Epidermal melanocyte (primary cell): ENCODE measurements around the gene MAGEA9.
"Not testable (repeated sequence)": the region's sequence is repeated elsewhere in the genome, so short reads cannot be mapped to it uniquely, and the experiment has no call there.

Experiments used
- DNase-seq: peaks from one replicate; pipeline ENCODE4 v3.0.0; 2011; ENCODE audit warnings: low spot score; ENCODE audit not compliant: insufficient read length

The MAGEA9 gene, protein sequence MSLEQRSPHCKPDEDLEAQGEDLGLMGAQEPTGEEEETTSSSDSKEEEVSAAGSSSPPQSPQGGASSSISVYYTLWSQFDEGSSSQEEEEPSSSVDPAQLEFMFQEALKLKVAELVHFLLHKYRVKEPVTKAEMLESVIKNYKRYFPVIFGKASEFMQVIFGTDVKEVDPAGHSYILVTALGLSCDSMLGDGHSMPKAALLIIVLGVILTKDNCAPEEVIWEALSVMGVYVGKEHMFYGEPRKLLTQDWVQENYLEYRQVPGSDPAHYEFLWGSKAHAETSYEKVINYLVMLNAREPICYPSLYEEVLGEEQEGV

DNA sequence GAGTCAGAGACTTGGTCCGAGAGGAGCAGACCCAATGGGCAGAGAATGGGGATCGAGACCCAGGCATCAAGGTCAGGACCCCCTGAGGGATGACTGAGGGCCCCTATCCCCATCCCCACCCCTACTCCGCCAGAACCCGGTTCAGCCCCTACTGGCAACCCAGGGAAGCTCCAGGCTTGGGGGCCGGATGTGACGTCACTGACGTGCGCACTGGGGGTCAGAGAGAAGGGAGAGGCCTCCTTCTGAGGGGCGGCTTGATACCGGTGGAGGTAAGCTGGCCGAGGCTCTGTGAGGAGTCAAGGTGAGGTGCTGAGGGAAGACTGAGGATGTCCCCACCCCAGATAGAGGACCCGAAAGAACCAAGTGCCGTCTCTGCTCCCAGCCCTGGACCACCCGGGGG lies at the start of gene MAGEA9:
Gene MAGEA9, plus strand, starts transcription at position 204 of the 400 bp plus-strand sequence. CDS start 4,281 bp downstream, outside the sequence.
- not testable (repeated sequence) for DNase-seq

DNA sequence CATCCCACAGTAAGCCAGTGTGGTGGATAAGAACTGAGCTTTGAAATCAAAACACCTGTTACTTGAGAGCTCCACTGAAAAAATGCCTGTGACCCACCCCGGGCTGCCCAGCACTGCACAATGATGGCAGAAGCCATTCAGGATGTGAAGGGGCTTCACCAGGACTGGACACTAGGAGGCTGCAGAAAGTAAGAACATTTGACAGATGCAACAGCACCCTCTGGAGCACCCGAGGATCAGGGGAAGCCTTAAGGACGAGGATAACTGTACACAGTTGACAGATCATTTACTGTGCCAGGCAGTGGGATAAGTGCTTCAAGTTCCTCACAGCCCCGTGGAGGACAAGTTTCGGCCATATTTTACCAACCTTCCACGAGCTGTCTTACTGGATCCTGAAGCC lies 39.5 kb upstream of the MAGEA9 start:
- DNase-seq, result not testable (repeated sequence)

GRCh38 chrX:149746390-149747007 lies 35.2 kb upstream of the MAGEA9 start:
- DNase-seq, result not testable (repeated sequence)

- DNase-seq, result no peak
These were observed 24.3 kb upstream of the MAGEA9 start for GRCh38 chrX:149757206-149758067.

GRCh38 chrX:149758068-149758714 lies 23.5 kb upstream of the MAGEA9 start:
- no peak for DNase-seq

DNA sequence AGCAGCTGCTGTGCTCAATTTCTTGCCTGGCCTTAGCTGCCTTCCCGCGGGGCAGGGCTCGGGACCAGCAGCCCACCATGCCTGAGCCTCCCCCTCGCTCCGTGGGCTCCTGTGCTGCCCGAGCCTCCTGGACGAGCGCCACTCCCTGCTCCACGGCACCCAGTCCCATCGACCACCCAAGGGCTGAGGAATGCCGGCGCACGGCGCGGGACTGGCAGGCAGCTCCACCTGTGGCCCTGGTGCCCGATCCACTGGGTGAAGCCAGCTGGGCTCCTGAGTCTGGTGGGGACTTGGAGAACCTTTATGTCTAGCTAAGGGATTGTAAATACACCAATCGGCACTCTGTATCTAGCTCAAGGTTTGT lies 23.0 kb upstream of the MAGEA9 start:
- not testable (repeated sequence) for DNase-seq

- no peak for DNase-seq
These were observed 21.9 kb upstream of the MAGEA9 start for GRCh38 chrX:149759824-149760223.

DNA sequence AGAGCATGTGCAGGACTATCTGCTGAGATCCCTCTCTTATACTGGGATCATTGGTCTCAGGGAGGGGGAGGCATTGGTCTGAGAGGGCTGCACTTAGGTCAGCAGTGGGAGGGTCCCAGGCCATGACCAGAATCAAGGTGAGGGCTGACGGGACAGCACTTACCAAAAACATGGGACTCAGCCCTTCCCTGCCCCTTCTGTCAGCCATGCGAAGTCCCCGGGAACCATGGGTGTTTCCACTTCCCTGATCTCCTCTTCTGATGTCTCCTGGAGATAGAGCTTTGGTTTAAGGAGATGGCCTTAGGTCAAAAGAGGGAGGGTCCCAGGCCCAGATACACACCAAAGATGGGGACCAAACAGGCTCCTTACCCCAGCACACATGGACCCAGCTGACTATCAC lies 20.8 kb upstream of the MAGEA9 start:
- no peak for DNase-seq

GRCh38 chrX:149761858-149762674 lies 19.7 kb upstream of the MAGEA9 start:
- not testable (repeated sequence) for DNase-seq

DNA sequence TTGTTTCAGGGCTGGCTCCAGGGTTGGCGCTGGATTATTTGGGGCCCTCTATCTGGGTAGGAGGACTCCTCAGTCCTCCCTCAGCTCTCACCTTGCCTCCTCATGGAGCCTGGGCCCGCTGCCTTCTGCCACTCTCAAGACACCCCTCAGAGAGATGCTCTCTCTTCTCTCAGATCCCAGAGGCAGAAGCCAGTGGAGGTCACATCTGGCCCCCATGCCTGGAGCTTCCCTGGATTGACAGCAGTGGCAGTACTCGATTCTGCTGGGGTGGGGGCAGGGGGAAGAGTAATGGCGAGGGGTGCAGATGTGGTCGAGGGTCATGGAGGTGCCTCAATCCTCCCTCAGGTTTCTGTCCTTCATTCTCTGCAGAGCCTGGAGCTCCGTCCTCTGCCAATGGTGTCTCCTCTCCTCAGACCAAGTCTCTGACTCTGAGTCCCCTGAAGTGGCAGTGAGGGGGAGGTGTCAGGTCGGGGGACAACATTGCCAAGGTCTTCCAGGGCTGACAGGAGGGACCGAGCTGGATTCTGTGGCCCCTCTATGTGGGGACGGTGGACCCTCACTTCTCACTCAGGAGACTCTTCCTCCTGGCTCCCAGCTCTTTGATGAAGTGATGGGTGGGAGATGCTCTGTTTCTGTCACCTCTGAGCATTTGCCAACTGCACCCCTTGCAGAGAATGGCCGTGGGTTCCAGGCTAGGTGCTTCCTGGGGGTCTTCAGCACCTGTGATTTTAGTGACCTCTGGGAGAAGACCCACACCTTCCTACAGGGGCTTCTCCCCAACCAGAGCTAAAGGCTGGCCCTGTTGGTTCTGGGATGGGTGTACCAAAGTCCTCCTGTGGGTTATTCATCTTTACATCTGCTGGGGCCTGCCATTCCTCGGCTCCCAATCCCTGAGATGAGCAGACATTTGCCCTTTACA lies 18.8 kb upstream of the MAGEA9 start:
- DNase-seq, result no peak

DNA sequence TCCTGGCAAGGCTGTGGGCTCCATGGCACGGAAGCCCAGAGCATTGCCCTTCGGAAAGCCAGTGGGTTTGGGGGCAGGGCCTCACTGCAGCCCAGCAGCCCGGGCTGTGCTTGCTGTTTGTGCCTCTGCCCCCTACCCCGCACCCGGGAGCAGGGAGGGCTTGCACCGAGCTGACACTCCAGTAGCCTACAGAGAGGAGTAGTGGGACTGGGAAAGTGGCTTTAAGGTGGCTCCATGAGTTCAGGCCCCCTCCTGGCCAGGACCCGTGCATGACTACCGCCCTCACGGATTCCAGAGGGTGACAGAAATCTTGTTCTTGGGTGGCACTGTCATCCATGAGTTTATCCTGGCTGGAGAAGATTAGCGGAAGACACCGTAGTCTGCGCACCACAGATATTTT lies 11.4 kb upstream of the MAGEA9 start:
- not testable (repeated sequence) for DNase-seq

DNA sequence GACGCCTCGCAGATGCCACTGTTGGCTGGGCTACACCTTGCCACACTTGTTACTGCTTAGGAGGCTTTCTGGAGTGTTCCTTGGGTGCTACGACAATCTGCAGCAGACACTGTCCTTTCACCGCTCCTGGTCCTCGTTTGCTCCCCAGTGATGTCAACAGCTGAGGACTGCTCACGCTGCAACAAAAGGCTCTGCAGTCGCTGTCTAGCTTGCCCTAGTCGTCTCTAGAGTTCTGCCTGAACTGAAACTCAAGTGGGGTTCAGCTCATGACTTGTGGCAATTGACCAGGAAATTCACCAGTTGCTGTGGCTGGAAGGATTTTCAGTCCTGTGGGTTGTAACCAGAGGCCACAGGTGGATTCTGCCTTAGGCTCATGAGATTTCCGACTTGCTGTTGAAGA lies 8.7 kb upstream of the MAGEA9 start:
- DNase-seq, result not testable (repeated sequence)

DNA sequence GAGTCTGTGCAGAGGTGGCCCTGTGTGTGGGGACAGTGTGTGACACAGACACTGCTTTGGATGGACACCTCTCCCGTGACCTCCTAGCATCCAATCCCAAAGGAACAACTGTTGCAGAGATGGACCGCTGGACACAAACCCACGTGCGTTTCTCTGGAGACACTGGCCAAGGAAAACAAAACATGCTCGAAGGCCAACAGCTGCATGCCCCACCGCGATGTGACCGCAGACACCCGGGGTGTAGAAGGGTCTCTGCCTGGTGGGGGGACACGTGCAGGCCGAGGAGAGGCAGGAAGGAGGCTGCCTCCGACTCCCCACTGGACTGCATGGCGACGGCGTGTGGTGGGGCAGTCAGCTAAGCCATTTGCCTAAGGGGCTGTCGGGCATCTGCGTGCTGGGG lies 8.0 kb upstream of the MAGEA9 start, which contains the start of gene HSFX1:
Gene HSFX1, plus strand, starts transcription at position 301 of the 400 bp plus-strand sequence. CDS start 614 bp downstream, outside the sequence.
- DNase-seq, result not testable (repeated sequence)

DNA sequence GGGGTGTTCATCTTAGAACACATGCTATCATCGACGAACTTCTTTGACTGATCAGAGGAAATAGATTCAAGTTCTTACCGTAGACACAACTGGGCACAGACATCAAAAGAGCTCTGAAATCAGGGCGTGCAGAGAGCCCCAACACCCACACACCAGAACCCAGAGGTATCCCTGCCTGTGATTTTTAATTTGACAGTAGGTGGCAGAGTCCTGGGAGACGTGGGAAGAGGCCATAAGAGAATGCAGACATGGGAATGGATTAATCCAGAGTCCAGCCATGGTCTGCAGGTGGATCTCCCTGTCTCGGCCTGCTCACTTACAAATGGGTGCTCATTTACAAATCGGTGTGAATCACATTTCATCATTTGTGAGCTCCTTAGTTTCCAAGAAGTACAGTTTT lies 3.7 kb upstream of the MAGEA9 start:
- not testable (repeated sequence) for DNase-seq

DNA sequence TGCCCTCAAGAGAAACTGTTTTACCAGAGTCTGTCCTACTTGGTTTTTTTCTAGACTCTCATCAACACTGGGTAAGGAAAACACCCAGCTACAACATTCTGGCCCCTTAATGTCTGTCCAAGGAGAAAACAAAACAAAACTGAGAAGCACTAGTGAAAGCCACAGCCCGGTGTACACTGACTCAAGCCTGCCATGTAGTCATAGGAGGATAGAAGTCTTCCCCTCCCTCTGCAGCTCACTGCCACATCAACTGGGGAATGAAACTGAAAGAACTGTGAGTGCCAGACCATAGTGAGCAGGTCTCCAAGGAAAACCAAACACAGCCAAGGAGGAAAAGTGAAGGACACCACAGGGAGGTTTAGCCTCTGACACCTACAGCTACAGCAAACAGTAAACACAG lies 13.8 kb downstream of the MAGEA9 start:
- not testable (repeated sequence) for DNase-seq

DNA sequence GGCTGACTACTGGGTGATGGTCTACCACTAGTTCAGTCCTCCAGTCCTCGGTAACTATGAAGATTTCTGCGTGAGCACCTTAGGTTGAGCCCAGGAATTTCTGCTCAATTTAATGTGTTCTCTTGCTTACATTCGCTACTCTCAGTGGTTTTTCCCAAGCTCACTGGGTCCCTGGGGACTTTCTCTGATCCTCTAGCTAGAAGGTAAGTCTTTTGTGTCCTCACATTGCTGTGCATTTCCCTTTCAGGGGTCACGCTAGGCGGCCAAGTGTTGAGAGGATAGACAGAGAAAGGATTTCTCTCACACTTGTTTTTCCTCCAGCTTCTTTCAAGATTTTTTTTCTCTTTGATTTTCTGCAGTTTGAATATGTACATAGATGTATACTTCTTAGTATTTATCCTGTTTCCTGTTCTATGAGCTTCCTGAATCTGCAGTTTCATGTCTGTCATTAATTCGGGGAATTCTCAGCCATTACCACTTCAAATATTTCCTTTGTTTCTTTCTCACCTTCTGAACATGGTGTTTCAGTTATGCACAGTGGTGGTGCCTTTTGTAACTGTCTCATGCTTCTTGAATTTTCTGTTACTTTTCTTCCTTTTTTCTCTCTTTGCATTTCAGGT lies 17.5 kb downstream of the MAGEA9 start:
- DNase-seq, result no peak

DNA sequence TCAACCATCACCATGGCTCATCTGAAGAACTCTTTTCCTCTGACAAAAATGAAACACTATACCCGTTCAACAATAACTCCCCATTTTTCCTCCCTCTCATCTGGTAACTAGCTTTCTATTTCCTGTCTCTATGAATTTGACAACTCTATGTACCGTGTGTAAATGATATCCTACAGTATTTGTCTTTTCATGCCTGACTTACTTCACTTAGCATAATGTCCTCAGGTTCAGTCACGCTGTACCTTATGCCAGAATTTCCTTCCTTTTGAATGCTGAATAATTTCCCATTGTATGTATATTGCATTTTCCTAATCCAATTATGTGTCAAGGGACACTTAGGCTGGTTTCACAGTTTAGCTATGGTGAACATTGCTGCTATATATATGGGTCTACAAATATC lies 18.2 kb downstream of the MAGEA9 start:
- no peak for DNase-seq

GRCh38 chrX:149803458-149804062 lies 21.8 kb downstream of the MAGEA9 start:
- no peak for DNase-seq

- no peak for DNase-seq
These were observed 22.4 kb downstream of the MAGEA9 start for GRCh38 chrX:149804102-149804501.
